ENCODE measurements around the gene MAGI2.

The MAGI2 gene

DNA sequence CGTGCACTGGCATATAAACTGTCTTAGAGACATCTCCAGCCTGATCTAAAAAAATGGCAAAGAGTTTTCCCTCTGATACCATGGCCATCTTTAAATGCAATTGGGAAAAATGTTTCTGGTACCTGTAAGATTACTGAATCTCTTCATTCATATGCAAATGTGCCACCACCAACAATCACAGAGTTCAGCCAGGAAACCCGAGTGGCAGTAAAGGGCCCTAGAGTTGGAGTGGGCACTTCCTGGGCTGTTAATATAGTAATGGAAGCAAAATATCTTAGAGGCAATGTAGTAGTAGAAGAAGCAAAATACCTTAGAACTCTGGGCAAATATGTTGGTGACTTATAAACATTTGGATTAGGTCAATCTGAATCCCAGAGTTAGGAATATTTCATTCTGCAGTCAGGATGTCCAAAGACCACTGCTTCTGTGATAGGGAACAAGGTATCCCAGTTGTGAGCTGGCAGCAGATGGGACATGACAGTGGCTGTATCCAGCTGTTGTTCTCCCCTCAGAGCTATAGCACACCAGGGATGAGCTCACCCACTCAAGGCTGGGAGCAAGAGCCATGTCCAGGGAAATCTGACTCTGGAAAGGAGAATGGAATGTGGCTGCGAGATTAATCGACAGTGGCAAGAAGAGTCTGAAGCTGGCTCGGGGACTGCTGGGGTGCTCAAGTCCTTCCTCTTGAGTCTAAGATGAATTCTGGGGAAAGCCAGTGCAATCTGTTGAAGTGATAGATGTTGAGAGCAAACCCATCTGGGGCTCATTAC is 1322.8 kb downstream of the MAGI2 start:
- Histone ChIP-seq H3K27me3 (ENCODE audit: insufficient read depth, low read length, poor library complexity) (no peaks in the 10 kb centered on the region), H3K4me1 (ENCODE audit: insufficient read depth, low read length) (no peaks in the 10 kb centered on the region), H3K9me3 (ENCODE audit: insufficient read depth, low read length, severe bottlenecking) (no peaks in the 10 kb centered on the region), H3K79me2 (ENCODE audit: insufficient read depth, low read length) (no peaks in the 10 kb centered on the region), H4K20me1 (ENCODE audit: insufficient read depth, low read length) (no peaks in the 10 kb centered on the region), H3K9ac (ENCODE audit: low read depth, low read length) (no peak overlapping the region), H3K4me2 (ENCODE audit: insufficient read depth, low read length) (no peak overlapping the region), H3K4me3 (ENCODE audit: low read depth in 1 of 2, low read length in 2 of 2) (no peak overlapping the region), H3K36me3 (ENCODE audit: insufficient read depth, low read length) (no peaks in the 10 kb centered on the region), H3K27ac (ENCODE audit: low read length) (no peak overlapping the region), H2AFZ (ENCODE audit: low read depth, low read length) (no peak overlapping the region)
- ATAC-seq (ENCODE audit: insufficient read depth, low read depth) (no peak), DNase-seq (no peak)
- TF ChIP-seq, protein P1, sequence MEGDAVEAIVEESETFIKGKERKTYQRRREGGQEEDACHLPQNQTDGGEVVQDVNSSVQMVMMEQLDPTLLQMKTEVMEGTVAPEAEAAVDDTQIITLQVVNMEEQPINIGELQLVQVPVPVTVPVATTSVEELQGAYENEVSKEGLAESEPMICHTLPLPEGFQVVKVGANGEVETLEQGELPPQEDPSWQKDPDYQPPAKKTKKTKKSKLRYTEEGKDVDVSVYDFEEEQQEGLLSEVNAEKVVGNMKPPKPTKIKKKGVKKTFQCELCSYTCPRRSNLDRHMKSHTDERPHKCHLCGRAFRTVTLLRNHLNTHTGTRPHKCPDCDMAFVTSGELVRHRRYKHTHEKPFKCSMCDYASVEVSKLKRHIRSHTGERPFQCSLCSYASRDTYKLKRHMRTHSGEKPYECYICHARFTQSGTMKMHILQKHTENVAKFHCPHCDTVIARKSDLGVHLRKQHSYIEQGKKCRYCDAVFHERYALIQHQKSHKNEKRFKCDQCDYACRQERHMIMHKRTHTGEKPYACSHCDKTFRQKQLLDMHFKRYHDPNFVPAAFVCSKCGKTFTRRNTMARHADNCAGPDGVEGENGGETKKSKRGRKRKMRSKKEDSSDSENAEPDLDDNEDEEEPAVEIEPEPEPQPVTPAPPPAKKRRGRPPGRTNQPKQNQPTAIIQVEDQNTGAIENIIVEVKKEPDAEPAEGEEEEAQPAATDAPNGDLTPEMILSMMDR (IDR thresholded peaks at IDR 0.05; ENCODE audit: borderline replicate concordance, extremely low read depth, low read length, poor library complexity, severe bottlenecking): no peak
- no peak for TF ChIP-seq EZH2 (IDR thresholded peaks at IDR 0.05; ENCODE audit: borderline replicate concordance, low read depth, low read length, severe bottlenecking)

GRCh38 chr7:78129865-78130264 is 1323.6 kb downstream of the MAGI2 start:
- Histone ChIP-seq H3K9ac (ENCODE audit: low read depth, low read length) (no peak overlapping the region), H2AFZ (ENCODE audit: low read depth, low read length) (no peak overlapping the region), H3K27ac (ENCODE audit: low read length) (no peak overlapping the region), H3K36me3 (ENCODE audit: insufficient read depth, low read length) (no peaks in the 10 kb centered on the region), H4K20me1 (ENCODE audit: insufficient read depth, low read length) (no peaks in the 10 kb centered on the region), H3K4me3 (ENCODE audit: low read depth in 1 of 2, low read length in 2 of 2) (no peak overlapping the region), H3K79me2 (ENCODE audit: insufficient read depth, low read length) (no peaks in the 10 kb centered on the region), H3K27me3 (ENCODE audit: insufficient read depth, low read length, poor library complexity) (no peaks in the 10 kb centered on the region), H3K4me1 (ENCODE audit: insufficient read depth, low read length) (no peaks in the 10 kb centered on the region), H3K4me2 (ENCODE audit: insufficient read depth, low read length) (no peak overlapping the region), H3K9me3 (ENCODE audit: insufficient read depth, low read length, severe bottlenecking) (no peaks in the 10 kb centered on the region)
- TF ChIP-seq EZH2 (IDR thresholded peaks at IDR 0.05; ENCODE audit: borderline replicate concordance, low read depth, low read length, severe bottlenecking): no peak
- TF ChIP-seq, protein P1 (IDR thresholded peaks at IDR 0.05; ENCODE audit: borderline replicate concordance, extremely low read depth, low read length, poor library complexity, severe bottlenecking): no peak
- ATAC-seq (ENCODE audit: insufficient read depth, low read depth) (no peak), DNase-seq (no peak)

- no peak for ATAC-seq (ENCODE audit: insufficient read depth, low read depth)
- H3K4me1 ChIP-seq (ENCODE audit: insufficient read depth, low read length): no peaks in the 10 kb centered on the region
Measured at GRCh38 chr7:78127009-78127408, 1326.5 kb downstream of the MAGI2 start.

More at GRCh38 chr7:78127009-78127408, 1326.5 kb downstream of the MAGI2 start:
- H3K4me3 ChIP-seq (ENCODE audit: low read depth in 1 of 2, low read length in 2 of 2): no peak overlapping the region
- no peaks in the 10 kb centered on the region for H3K79me2 ChIP-seq (ENCODE audit: insufficient read depth, low read length)
- no peaks in the 10 kb centered on the region for H3K9me3 ChIP-seq (ENCODE audit: insufficient read depth, low read length, severe bottlenecking)
- no peak overlapping the region for H3K27ac ChIP-seq (ENCODE audit: low read length)
- no peak overlapping the region for H3K9ac ChIP-seq (ENCODE audit: low read depth, low read length)
- no peaks in the 10 kb centered on the region for H4K20me1 ChIP-seq (ENCODE audit: insufficient read depth, low read length)
- no peak for DNase-seq
- TF ChIP-seq EZH2 (IDR thresholded peaks at IDR 0.05; ENCODE audit: borderline replicate concordance, low read depth, low read length, severe bottlenecking): no peak
- TF ChIP-seq, protein P1 (IDR thresholded peaks at IDR 0.05; ENCODE audit: borderline replicate concordance, extremely low read depth, low read length, poor library complexity, severe bottlenecking): no peak
- H3K36me3 ChIP-seq (ENCODE audit: insufficient read depth, low read length): no peaks in the 10 kb centered on the region
- no peaks in the 10 kb centered on the region for H3K27me3 ChIP-seq (ENCODE audit: insufficient read depth, low read length, poor library complexity)
- no peak overlapping the region for H3K4me2 ChIP-seq (ENCODE audit: insufficient read depth, low read length)
- H2AFZ ChIP-seq (ENCODE audit: low read depth, low read length): no peak overlapping the region

Measured in DND-41 (cell line).